Suprapubic skin (tissue), 2 donors: Measurements from ENCODE around the gene MLXIPL.

Source experiments
- EP300 ChIP-seq: sonication (generic); formaldehyde crosslinking; IDR thresholded peaks from one replicate; pipeline ENCODE4 v1.6.1; 2017; ENCODE audit warnings: antibody characterized with exemption
- POLR2A ChIP-seq, 2 donors: fragments of 450-650 bp; IDR thresholded peaks; one replicate each; pipeline ENCODE4 v1.6.1; 2017; ENCODE audit warnings: antibody characterized with exemption in 2 of 2, mild to moderate bottlenecking in 2 of 2, moderate library complexity in 2 of 2

- TF ChIP-seq POLR2A (IDR thresholded peaks at IDR 0.05) (no peak), EP300 (no peak)
These were observed 27.9 kb downstream of the MLXIPL start for GRCh38 chr7:73596191-73597065.
